Activated CD8-positive, alpha-beta memory T cell treated with anti-CD3 and anti-CD28 coated beads for 36 hours (primary cell): ENCODE results near the gene B9D1. TPM values are rescaled to one million over a fixed set of nuclear protein-coding genes. Genes with fewer than 3 reads are reported as not detected.

ENCODE experiments used
- CTCF ChIA-PET: fragments of 350-600 bp; sonication (Branson Sonifier 250); formaldehyde crosslinking; loops from one replicate; lab custom pipeline; 2021; ENCODE audit warnings: antibody characterized with exemption; lab: Charles Lee
- POLR2A ChIA-PET: fragments of 350-600 bp; sonication (Branson Sonifier 250); formaldehyde crosslinking; loops from one replicate; lab custom pipeline; 2021; ENCODE audit warnings: antibody characterized with exemption; lab: Charles Lee
- total RNA-seq, 2 experiments: library from RNA; stranded (reverse); gene quantifications; one replicate each; pipeline ENCODE4 v1.2.3, GENCODE V29; 2021

The B9D1 gene
- total RNA-seq, 2 experiments from 2014 or later, result 7.5 to 9.2 TPM

DNA sequence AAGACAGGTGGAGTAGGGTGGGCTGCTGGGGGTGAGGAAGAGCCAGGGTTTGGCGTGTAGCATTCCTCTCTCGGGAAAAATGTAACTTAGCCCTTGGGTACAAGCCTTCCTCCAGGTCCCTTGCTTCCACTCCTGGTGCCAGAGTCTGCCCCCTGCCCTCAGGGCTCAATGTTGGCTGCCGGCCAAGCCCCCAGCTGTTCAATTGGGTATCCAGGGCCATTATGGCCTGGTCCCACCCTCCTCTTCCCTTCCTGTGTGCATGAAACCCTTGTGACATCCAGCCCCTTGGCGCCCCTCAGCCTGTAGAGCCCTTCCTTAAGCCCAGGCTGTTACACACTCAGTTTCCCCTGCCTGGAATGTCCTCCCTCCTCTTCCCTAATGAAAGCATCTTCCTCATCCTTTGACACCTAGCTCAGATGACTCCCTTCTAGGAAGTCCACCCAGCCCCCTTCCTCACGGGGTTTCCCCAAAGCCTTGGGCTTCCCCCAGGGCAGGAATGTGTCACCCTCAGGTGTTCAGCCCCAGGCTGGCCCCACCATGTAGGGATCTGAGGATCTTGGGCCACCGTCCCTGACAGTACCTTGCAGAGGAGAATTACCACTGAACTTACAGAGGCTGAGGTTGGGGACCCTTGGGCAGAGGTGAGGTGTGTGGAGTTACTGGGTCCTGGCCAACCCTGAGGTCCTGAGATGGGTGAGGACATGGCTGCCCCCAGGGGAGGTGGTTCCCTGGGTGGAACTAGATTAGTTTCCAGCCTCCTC, 30.0 kb downstream of the B9D1 start:
- ChIA-PET POLR2A (no interaction called here), CTCF (interaction anchor here (1.0 kb wide), 1 partner anchor 30 kb away, joined by 3 read pairs; no protein-coding TSS in a partner anchor)

DNA sequence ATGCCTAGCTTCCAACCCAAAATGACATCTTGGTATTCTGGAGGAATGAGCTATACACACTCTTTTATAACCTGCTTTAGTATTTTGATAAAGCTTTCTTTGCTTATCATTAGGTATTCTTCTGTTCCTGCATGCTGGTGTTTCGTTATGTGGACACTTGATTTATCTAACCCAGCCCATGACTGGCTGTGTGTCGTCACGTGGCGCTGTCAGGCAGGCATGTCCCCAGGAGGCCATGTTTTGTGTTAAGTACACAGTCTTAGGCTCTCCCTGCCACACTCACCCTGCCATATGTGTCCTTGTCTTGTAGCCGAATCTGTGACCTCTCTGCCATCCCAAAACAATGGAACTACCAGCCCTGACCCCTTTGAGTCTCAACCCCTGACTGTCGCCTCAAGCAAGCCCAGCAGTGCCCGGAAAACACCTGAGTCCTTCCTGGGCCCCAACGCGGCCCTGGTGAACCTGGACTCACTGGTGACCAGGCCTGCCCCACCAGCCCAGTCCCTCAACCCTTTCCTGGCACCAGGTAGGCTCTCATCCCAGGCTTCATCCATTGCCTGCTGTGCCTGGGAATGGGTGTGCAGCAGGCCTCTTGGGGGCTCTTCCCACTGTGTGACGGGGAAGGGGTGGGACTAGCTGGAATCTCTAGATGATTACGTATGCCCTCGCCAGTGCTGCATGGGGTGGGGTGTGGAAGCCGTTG, 30.8 kb downstream of the B9D1 start:
- POLR2A ChIA-PET, result no interaction called here

DNA sequence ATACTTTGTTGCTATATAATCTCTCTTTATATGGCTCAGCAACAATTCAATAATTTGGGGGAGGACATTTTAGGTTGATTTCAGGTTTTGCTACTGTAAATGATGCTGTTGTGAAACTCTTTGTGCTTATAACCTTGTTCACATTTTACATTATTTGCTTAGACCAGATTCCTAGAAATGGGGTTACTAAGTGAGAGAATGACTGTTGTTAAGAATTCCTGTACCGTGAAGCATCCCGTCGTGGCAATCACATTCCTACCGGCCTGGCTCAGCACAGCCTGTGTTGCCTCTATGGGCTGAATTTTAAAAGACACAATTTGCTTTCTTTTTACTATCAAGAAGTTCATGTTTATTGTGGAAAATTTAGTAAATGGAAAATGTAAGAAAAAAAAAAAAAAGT, 31.4 kb downstream of the B9D1 start:
- POLR2A ChIA-PET, result no interaction called here

More for the DNA sequence above, 30.8 kb downstream of the B9D1 start:
- CTCF ChIA-PET, result interaction anchor here (1.0 kb wide), 1 partner anchor 31 kb away, joined by 3 read pairs; no protein-coding TSS in a partner anchor

DNA sequence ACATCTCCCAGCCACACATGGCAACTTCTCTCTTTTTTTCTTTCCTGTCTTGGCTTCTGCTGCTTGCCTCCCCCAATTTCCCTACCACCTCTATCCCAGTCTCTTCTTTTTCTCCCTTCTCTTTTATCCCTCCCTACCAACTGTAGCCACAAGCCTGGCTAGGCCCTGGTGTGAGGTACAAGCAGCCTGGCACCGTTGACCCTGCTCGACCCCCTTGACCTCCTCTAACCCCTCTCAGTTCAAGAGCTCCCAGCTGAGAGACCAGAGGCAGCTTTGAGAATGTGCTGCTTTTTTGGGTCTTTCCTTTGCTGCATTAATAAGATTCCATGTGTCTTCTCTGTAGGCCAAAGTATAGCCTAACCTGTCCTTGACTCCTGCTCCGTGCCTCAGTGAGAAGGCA, 32.3 kb downstream of the B9D1 start:
- POLR2A ChIA-PET, result no interaction called here
- CTCF ChIA-PET, result no interaction called here

More for the DNA sequence above, 31.4 kb downstream of the B9D1 start:
- CTCF ChIA-PET, result no interaction called here

DNA sequence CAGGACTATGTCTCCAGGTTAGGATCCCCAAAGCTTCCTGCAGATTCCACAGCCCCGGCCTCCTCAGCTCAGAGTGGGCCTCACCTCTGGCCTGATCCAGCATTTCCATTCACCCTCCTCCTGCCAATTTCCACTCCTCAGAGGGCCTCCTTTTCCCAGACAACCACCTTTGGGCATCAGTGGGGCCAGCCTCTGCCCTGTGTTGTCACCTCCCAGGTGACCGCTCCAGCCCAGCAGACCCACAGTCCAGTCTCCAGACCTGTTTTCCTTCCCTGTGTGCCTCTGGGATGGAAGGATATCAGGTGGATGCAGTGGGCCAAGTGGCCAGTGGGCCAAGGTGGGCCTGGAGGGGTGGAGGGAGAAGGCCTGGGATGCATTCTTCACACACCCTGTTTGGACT, 32.7 kb downstream of the B9D1 start:
- POLR2A ChIA-PET, result no interaction called here
- CTCF ChIA-PET, result interaction anchor here (1.0 kb wide), 1 partner anchor 8 kb away, joined by 3 read pairs; no protein-coding TSS in a partner anchor

DNA sequence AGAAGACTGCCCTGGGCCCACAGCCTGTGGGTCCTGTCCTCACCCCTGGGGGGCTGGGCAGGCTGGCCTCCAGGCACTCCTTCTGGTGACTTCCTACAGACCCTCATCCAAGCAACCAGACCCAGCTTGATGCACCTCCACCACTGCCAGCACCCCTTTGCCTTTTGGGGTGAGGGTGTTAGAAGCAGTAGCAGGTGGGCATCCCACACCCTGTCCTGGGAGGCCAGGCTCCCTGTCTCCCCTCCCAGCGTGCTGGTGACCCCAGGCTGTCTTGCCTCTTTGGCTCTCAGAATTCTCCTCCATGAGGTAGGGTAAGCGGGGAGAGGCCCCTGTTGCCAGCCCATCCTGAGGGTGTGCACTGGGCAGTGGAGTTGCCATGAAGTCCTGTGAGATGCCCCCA, 33.4 kb downstream of the B9D1 start:
- ChIA-PET CTCF (interaction anchor here (1.0 kb wide), 1 partner anchor 9 kb away, joined by 3 read pairs; no protein-coding TSS in a partner anchor), POLR2A (no interaction called here)

DNA sequence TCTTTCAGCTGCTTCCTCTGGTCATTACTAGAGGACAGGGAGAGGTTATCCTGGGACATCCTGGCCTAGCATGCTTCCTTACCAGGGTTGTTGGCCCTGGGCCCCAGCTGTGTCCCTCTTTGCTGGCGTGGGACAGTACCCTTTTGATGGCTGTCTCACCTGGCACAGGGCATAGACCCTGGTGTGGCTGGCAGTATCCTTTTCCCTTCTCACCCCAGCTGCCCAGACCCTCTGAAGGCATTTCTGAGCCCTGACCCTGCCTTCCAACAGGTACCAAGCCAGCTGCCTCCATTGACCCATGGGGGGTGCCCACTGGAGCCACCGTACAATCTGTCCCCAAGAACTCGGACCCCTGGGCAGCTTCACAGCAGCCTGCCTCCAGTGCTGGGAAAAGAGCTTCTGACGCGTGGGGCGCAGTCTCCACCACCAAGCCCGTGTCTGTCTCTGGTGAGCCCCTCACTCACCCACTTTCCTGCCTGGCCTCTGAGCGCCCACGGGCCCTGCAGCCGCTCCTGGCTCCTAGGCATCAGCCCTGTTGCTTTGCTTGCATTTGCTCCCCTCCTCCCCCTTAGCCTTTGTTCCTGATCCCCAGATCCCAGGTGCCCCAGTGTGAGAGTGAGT, 34.0 kb downstream of the B9D1 start:
- ChIA-PET POLR2A (no interaction called here), CTCF (no interaction called here)

DNA sequence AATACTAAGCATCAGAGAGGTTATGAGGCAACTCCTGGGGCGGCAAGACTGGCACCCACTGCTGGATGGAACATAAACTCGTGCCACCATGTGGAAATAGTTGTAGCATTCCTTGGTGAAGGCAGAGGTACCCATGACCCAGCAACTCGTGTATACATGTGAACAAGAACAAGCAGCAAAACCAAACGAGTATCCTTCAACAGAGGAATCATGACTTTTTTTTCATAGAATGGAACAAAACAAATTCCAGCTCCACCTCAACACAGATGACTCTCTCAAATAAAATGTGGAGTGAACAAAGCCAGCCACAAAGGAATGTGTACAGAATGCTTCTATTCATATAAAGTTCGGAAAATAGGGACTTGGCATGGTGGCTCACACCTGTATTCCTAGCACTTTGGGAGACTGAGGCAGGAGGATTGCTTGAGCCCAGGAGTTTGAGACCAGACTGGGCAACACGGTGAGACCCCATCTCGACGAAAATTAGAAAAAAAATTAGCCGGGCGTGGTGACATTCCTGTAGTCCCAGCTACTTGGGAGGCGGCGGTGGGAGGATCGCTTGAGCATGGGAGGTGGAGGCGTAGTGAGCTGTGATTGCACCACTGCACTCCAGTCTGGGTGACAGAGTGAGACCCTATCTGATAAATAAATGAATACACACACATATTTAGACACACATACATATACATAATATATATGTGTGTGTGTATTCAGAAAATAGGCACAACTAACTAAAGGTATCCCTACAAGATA, 35.3 kb downstream of the B9D1 start:
- CTCF ChIA-PET, result no interaction called here
- POLR2A ChIA-PET, result no interaction called here

DNA sequence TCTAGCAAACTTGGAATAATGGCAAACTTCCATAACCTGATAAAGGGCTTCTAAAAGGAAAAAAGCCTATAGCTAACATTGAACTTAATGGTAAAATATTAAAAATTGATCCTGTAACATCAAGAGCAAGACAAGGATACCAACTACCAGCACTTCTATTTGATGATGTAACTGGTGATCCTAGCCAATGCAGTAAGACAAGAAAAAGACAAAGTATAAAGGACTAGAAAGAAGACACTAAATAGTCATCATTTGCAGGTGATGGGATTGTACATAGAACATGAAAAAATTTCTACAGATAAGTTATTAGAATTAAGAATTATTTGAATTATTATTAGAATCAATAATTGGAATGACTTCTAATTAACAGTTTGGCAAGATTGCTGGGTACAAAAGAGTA, 37.0 kb downstream of the B9D1 start:
- CTCF ChIA-PET, result interaction anchor here (0.6 to 1.3 kb wide), 3 partner anchors 34 to 61 kb away, joined by 3 read pairs; partner anchors contain the start of gene B9D1

DNA sequence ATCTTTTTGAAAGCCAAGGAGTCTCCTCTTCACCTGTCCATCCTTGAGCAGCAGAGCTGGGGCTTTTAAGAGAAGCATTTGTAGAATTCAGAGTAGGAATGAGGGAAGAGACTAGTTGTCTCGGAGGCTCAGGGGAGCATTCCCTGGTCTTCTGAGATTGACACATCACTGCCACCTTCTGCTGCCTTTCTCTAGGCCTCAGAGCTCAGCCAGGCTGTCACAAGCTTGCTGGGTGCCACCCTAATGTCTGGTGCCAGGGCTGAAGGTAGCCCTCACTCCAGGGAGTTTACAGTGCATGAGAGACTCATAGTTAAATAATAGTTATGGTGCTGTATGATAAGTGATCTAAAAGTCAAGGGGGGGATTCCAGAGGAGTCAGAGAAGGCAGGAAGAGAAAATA, 39.7 kb downstream of the B9D1 start:
- POLR2A ChIA-PET, result no interaction called here
- CTCF ChIA-PET, result interaction anchor here (1.1 to 1.8 kb wide), 2 partner anchors 14 to 17 kb away, joined by 3 to 4 read pairs; no protein-coding TSS in a partner anchor

More for the DNA sequence above, 37.0 kb downstream of the B9D1 start:
- POLR2A ChIA-PET, result no interaction called here

DNA sequence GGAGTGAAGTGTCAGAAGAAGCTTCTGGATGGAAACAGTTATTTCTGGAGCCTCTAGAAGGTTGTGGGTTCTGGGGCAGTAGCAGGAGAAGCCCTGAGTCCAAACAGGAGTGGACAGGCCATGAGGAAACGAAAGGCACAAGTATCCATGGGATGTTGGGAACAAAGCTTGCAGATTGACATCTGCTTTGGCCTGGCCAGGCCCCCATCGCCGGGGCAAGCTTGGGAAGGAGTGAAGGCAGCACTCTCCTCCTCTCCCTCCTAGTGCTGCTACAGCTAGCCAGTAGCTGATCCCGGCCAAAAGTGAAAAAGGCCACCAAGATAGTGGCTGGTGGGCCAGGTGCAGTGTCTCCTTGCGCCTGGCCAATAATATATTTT, 40.4 kb downstream of the B9D1 start:
- ChIA-PET CTCF (interaction anchor here (1.1 to 1.8 kb wide), 2 partner anchors 13 to 16 kb away, joined by 3 to 4 read pairs; no protein-coding TSS in a partner anchor), POLR2A (no interaction called here)

DNA sequence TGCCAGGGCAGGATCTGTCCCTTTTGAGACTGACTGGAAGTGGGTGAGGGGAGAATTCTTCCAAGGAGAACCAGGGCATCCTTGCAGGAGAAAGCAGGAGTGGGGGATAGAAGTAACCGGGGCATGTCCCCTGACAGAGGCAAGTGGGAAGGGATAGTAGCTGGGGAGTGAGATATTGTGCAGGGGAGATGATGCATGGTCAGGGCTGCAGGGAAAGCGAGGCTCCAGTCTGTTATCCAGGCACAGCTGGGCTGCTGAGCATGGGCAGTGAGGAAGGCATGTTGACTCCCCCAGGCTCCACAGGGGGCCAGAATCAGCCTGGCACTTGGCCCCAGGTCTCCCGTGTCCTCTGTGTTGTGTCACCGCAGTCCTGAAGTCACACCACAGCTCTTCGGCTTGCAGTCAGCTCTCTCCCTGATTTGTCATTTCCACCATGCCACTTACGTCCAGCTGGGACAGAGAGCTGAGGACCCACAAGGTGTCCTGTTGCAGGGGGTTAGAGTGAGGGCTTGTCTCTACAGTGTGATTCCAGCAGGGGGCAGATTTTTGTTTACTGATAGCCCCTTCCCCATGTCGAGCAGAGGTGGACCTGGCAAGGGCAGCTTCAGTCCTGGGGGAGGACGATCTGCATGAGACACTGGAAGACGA, 40.9 kb downstream of the B9D1 start:
- ChIA-PET CTCF (no interaction called here), POLR2A (no interaction called here)

DNA sequence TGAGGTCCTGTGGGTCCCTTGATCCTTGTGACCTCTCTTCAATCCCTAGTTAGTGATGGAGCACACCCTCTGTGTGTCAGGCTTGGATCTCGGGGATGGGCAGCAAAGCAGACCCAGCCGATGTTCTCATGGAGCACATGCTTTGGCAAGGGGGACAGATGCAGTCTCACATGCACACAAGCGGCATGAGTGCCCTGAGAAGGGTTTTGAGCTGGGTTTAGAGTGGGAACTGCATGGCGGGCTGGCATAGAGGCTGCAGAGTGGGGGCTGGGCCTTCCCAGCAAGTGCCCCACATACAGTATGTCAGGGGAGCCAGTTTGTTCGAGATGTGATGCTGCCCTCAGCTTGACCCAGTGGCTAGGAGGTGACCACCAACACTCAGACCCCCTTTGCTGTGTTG, 41.6 kb downstream of the B9D1 start:
- ChIA-PET POLR2A (no interaction called here), CTCF (no interaction called here)

DNA sequence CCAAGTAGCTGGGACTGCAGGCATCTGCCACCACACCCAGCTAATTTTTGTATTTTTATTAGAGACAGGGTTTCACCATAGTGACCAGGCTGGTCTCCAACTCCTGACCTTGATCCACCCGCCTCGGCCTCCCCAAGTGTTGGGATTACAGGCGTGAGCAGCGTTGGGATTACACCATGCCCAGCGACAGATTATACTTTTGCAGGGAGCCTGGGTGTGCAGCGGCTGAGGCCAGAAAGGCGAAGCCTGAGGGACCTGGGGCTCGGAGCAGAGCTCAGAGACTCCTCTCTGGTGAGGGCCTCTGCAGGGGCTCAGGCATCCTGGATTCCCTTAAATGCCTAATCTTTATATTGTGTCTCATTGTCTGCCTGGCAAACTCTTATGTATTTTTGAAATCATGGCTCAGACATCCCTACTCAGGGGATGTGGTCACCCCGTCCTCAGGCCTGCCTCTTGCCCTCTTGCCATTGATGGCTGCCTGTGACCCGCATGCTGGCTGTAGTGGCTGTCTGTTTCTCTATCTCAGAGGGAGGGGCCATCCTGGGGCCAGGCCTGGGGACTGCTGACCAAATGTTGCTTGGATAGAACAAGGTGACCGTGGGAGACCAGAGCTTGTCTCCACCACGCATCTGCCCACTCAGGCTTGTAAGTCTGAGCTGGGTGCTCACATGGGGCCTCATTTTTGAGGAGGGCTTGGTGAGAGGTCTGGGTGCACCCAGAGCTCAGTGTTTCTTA, 42.6 kb downstream of the B9D1 start:
- ChIA-PET CTCF (no interaction called here), POLR2A (no interaction called here)

DNA sequence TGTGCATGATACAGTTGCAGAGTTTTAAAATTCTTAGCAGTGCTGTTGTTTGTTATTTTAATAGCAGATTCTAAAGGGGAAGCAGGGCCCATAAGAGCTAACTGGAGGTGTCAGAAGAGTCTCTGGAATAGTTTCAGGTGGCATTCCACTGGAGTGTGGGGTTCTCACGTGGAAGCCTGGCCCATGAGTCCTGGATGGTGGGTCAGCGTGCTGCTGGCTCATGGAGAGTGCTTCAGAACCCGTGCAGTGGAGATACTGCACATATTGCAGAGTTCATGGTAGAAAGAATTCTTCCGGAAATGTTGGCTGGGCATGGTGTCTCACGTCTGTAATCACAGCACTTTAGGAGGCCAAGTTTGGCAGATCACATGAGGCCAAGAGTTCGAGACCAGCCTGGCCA, 43.9 kb downstream of the B9D1 start:
- POLR2A ChIA-PET, result no interaction called here
- CTCF ChIA-PET, result no interaction called here

DNA sequence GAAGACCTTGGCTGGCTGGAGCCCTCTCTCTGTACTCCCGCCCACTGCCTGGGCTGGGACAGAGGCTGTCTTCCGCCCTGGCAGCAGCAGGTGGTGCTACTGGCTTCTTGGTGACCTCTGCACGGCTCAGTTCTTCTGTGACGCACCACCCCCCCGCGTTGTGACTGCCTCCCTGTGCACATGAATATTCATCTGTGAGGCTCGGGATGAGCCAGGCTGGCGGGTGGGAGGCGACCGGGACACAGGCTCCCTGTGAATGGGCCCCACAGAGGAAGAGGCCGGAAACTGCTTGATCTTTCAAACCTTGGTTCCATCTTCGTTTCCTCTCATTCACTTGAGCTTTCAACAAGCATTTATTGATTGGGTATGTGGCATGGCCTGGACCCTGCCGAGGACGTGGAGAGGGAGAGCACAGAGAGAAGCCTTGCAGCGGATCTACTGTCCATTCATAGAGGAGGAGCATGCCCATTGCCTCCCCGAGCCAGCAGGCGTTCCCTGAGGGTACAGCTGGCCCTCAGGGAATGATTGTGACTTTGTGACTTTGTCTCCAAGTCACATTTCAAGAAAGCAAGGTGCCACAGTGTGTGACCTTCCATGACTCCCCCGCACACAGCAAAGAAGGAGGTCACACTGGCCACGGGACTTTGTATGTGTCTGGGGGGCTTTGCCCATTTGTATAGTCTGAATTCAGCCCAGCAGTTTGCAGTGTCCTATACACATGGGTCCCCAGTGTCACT, 45.0 kb downstream of the B9D1 start:
- ChIA-PET CTCF (no interaction called here), POLR2A (no interaction called here)

DNA sequence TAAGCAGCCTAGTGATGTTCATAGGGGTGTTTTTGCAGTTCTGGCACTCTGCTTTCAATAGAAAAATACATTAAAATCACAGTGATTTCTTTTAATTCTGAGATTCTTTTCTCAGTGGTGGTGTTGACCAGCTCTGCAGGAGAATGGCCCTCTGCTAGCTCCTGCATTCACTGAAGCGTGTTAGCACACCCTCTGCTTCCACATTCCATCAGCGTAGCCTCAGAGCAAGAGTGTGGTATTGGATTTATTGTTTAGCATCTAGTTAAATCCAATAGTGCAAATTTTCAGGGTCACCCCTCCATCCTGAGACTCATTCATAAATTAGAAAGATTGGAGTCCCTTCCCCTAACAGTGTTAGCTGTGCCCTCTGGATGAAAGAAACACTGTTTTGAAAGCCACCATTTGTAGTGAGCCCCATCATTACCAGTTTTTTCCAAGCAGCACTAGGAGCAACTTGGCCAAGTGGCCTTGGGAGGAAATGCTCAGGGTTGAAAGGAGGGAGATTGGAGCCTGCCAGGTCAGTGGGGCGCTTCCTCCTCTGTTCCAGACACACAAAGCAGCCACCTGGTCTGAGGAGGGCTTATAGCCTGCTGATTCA, 45.7 kb downstream of the B9D1 start:
- POLR2A ChIA-PET, result no interaction called here
- CTCF ChIA-PET, result no interaction called here
